Measurements from ENCODE around the gene ROBO1. TPM values are rescaled to one million over a fixed set of nuclear protein-coding genes. Genes with fewer than 3 reads are reported as not detected.

ROBO1 gene
- total RNA-seq, 1 donor from 2014 or later, result 20.8 TPM

DNA sequence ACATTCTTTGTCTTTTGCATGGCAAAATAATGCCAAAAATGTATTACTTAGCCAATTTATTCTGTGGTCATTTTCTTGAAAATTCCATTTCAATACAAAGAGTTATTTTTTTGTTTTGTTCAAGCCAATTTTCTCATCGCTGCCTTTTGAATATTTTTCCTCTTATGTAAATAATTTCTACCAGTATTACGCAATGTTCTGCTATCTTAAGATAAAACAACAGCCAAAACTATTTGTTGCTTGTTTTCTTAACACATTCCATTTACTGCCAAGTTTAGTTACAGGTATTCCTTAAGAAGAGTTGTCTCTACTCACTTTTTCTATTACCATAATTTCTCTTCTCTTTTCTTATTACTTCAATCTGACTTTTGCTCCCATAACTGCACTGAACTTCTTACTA, 163.1 kb downstream of the ROBO1 start:
- H3K27me3 ChIP-seq (ENCODE audit: control insufficient read depth, insufficient read depth, low read length), result no peaks in the 10 kb centered on the region
- TF ChIP-seq, protein P1, sequence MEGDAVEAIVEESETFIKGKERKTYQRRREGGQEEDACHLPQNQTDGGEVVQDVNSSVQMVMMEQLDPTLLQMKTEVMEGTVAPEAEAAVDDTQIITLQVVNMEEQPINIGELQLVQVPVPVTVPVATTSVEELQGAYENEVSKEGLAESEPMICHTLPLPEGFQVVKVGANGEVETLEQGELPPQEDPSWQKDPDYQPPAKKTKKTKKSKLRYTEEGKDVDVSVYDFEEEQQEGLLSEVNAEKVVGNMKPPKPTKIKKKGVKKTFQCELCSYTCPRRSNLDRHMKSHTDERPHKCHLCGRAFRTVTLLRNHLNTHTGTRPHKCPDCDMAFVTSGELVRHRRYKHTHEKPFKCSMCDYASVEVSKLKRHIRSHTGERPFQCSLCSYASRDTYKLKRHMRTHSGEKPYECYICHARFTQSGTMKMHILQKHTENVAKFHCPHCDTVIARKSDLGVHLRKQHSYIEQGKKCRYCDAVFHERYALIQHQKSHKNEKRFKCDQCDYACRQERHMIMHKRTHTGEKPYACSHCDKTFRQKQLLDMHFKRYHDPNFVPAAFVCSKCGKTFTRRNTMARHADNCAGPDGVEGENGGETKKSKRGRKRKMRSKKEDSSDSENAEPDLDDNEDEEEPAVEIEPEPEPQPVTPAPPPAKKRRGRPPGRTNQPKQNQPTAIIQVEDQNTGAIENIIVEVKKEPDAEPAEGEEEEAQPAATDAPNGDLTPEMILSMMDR (IDR thresholded peaks at IDR 0.05; ENCODE audit: insufficient read depth, low read length, severe bottlenecking), result no peak
- H3K36me3 ChIP-seq (ENCODE audit: control insufficient read depth, insufficient read depth, low read length), result no peaks in the 10 kb centered on the region
- FAIRE-seq (no peak), DNase-seq (ENCODE audit: low read depth) (peak; percentile 11)
- no peak overlapping the region for H3K4me3 ChIP-seq (ENCODE audit: low read depth, low read length)

DNA sequence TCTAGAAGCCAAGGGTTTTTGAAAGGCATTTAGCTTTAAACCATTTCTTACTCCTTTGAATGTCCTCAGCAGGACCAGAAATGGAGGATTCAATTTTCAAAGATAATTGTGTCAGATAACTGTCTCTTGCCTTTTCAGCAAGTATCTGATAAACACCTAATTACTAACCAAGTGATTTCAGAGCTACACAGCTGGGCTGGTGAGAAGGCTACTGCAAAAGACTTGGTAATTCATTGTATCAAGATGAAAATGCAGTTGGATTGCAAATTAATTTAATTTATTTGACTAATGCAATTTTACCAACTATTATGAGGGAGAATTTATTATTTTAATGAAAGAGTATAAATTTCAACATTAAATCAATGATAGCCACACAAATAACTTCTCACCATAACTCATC, 165.4 kb downstream of the ROBO1 start:
- TF ChIP-seq, protein P1 (IDR thresholded peaks at IDR 0.05; ENCODE audit: insufficient read depth, low read length, severe bottlenecking), result no peak
- Histone ChIP-seq H3K4me3 (ENCODE audit: low read depth, low read length) (no peak overlapping the region), H3K36me3 (ENCODE audit: control insufficient read depth, insufficient read depth, low read length) (no peaks in the 10 kb centered on the region), H3K27me3 (ENCODE audit: control insufficient read depth, insufficient read depth, low read length) (no peaks in the 10 kb centered on the region)
- no peak for FAIRE-seq
- no peak for DNase-seq (ENCODE audit: low read depth)

DNA sequence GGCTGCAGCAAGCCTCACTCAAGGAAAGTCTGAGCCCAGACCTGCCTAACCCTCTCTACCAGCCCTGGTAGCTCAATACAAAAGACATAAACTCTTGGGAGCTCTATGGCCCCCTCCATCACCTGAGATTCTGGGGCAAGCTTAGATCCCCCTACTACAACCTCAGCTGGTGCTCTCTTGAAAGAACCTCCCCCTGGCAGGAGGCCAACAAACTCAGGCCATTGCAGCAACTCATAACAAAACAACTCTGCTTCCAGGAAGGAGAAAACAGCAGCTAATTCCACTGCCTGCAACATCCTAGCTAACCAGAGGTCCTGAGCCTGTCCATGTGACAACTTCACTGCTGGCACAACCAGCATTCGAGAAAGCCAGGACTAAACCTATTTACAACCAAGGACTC, 169.2 kb downstream of the ROBO1 start:
- Histone ChIP-seq H3K4me3 (ENCODE audit: low read depth, low read length) (no peak overlapping the region), H3K36me3 (ENCODE audit: control insufficient read depth, insufficient read depth, low read length) (no peaks in the 10 kb centered on the region), H3K27me3 (ENCODE audit: control insufficient read depth, insufficient read depth, low read length) (no peaks in the 10 kb centered on the region)
- FAIRE-seq (no peak), DNase-seq (ENCODE audit: low read depth) (peak; percentile 4)
- TF ChIP-seq, protein P1 (IDR thresholded peaks at IDR 0.05; ENCODE audit: insufficient read depth, low read length, severe bottlenecking), result no peak

DNA sequence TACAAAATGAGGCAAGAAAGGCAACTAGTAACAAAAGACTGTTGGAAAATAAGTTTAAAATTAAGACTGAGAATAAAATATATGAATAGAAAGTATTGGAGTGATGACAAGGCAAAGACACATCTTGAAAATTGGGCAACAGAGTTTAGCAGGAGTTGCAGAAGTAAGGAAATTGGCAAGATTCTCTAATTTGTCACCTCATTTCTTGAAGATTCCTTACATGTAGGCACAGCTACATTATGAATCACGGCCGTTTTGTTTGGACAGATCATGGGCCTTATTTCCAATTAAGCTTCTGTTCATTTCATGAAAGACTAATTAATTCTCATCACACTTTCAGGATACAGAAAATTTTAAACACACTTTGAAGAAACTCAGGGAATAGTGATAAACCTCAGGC, 170.1 kb downstream of the ROBO1 start:
- FAIRE-seq, result no peak
- Histone ChIP-seq H3K27me3 (ENCODE audit: control insufficient read depth, insufficient read depth, low read length) (no peaks in the 10 kb centered on the region), H3K4me3 (ENCODE audit: low read depth, low read length) (no peak overlapping the region), H3K36me3 (ENCODE audit: control insufficient read depth, insufficient read depth, low read length) (no peaks in the 10 kb centered on the region)
- DNase-seq (ENCODE audit: low read depth), result peak; percentile 28
- TF ChIP-seq, protein P1 (IDR thresholded peaks at IDR 0.05; ENCODE audit: insufficient read depth, low read length, severe bottlenecking), result no peak

DNA sequence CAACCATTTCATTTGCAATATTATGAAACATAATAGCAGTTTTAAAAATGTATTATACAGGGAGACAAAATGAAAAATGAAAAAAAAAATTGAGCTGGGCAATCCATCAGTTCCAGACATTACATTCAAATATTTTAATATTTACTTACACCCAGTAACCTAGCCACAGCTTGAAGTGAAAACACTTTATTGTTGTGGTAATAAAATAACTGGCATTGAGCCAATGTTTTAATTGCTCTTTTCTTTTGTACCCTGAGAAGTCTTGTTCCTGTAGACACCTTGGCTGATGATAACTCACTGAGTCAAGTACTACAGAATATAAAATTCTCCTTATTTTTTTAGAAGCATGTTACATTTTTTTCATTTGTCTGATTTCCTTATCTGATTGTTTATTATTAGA, 180.6 kb downstream of the ROBO1 start:
- FAIRE-seq, result no peak
- TF ChIP-seq, protein P1 (IDR thresholded peaks at IDR 0.05; ENCODE audit: insufficient read depth, low read length, severe bottlenecking), result no peak
- H3K36me3 ChIP-seq (ENCODE audit: control insufficient read depth, insufficient read depth, low read length), result no peaks in the 10 kb centered on the region
- DNase-seq (ENCODE audit: low read depth), result no peak
- no peaks in the 10 kb centered on the region for H3K27me3 ChIP-seq (ENCODE audit: control insufficient read depth, insufficient read depth, low read length)
- no peak overlapping the region for H3K4me3 ChIP-seq (ENCODE audit: low read depth, low read length)

DNA sequence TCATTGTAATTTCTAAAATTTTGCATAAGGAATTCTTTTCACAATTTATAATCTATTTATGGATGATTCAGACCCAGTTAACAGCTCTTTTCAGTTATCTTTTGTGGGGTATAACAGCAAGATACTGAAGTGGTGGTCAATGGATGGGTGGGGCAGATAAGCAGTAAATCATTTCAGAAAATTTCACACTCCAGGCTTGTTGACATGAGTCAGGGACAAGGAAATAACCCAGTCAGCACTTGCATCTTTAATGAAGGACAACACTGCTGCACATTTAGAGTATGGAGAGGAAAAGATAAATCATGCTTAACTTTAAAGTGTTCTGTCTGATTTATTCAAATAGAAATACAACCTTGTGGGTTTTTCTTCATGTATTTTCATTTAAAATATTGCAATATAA, 181.6 kb downstream of the ROBO1 start:
- no peak overlapping the region for H3K4me3 ChIP-seq (ENCODE audit: low read depth, low read length)
- TF ChIP-seq, protein P1 (IDR thresholded peaks at IDR 0.05; ENCODE audit: insufficient read depth, low read length, severe bottlenecking), result no peak
- DNase-seq (ENCODE audit: low read depth) (peak; percentile 21), FAIRE-seq (no peak)
- H3K36me3 ChIP-seq (ENCODE audit: control insufficient read depth, insufficient read depth, low read length), result no peaks in the 10 kb centered on the region
- no peaks in the 10 kb centered on the region for H3K27me3 ChIP-seq (ENCODE audit: control insufficient read depth, insufficient read depth, low read length)

Data from bronchial epithelial cell (primary cell).